GM20000 (cell line): ENCODE measurements around the gene GLI3.

Source experiments
- DNase-seq: peaks from one replicate; pipeline ENCODE4 v3.0.0; 2012; ENCODE audit warnings: low spot score
- TF ChIP-seq, protein P1 (sequence below): IDR thresholded peaks from 2 replicates; pipeline ENCODE4 v1.5.1; 2012; ENCODE audit warnings: mild to moderate bottlenecking, control low read depth; ENCODE audit errors: extremely low read depth, missing control alignments

GLI3 gene

DNA sequence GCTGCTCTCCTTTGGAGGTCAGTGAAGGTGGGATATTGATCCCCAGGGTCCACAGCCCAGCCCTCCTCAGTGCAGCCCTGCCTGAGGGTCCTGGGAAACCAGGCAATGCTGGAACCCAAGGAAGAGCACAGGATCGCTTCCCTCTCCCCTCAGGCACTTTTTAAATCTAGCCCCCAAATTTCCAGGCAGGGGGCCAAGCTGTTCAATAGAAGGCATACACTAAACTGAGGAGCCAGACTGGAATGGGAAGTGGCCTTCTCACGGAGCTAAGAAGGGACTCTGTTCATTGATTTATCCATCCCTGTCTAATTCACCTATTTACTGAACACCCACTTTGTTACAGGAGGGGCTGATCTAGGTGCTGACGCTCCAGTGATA, 60.3 kb downstream of the GLI3 start:
- DNase-seq, result no peak
- TF ChIP-seq, protein P1, sequence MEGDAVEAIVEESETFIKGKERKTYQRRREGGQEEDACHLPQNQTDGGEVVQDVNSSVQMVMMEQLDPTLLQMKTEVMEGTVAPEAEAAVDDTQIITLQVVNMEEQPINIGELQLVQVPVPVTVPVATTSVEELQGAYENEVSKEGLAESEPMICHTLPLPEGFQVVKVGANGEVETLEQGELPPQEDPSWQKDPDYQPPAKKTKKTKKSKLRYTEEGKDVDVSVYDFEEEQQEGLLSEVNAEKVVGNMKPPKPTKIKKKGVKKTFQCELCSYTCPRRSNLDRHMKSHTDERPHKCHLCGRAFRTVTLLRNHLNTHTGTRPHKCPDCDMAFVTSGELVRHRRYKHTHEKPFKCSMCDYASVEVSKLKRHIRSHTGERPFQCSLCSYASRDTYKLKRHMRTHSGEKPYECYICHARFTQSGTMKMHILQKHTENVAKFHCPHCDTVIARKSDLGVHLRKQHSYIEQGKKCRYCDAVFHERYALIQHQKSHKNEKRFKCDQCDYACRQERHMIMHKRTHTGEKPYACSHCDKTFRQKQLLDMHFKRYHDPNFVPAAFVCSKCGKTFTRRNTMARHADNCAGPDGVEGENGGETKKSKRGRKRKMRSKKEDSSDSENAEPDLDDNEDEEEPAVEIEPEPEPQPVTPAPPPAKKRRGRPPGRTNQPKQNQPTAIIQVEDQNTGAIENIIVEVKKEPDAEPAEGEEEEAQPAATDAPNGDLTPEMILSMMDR, result no peak

DNA sequence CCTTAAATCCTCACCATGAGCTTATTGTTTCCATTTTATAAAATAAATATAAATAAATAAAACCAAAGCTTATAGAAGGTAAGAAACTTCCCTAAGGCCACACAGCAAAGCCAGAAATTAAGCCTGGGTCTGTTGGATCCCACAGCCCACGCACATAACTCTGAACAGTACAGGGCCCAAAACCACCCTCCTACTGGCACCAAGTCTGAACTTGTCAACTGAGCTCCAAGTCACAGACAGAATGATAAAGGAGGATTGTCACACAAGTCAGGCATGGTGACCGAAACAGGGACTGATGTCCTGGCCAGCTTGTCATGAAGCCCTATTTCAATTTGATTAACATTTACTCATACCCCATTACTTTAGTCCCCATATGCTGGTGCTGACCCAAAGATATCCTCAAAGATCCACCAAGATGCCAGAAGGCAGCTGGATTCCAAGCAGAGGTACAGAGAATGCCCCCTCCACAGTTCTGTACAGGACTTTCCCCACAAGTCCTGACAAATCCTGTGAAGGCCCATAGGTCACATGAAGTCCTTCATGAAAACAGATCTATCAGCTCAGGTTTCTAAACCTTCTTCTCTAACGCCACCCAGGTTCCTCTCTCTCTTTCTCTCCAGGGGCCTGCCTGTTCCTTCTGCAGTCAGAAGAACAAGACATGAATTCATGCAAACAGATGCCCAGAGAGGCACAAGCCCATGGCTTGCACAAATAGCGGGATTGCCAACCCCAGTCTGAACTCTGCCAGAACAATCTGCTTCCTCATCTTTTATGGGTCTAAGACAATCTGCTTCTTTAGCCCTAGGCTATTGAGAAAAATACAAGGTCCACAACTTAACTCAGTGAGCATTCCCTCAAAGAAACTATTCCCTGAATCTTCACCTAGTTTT, 60.9 kb downstream of the GLI3 start:
- TF ChIP-seq, protein P1, result no peak
- DNase-seq, result no peak

DNA sequence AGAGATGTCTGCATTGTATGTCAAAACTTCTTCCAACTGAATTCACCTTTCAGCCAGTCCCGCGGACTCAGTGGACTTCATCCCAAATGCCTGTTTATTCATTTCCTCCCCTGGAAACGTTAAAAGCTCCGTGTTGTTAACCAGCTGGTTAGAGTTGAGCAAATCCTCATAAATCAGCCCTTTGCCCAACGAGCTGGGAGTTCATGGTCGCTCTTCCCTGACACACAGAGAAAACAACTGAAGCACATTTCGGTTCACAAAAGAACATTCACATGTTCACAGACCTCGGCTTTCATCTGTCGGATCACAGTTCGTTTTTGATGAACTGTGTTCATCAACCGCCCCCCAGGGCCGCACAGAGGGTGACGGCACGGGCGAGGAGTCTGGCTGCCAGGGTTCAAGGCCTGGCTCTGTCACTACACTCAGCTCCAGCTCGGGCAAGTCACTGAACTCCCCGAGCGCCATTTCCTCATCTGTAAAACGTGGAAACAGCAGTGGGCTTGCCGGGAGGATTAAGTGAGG, 62.6 kb downstream of the GLI3 start:
- TF ChIP-seq, protein P1, result no peak
- DNase-seq, result no peak

DNA sequence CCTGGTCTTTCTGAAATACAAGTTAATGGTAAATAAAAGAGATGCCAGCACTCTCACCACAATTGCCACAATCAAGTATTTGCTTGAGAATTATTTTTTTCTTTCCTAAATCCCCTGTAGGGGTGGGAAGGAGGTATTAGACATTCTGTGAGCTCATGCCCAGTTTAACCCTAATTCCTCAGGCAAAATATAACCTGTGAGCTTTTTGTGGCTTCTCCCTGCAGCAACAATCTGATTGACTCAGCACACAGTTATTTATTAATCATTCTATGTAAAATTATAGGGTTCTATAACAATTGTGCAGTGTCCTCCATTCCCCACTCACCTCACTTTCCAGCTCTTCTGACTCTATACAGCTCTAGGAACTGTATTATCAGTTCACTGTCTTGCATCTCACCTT, 66.3 kb downstream of the GLI3 start:
- DNase-seq, result no peak
- TF ChIP-seq, protein P1, result no peak

DNA sequence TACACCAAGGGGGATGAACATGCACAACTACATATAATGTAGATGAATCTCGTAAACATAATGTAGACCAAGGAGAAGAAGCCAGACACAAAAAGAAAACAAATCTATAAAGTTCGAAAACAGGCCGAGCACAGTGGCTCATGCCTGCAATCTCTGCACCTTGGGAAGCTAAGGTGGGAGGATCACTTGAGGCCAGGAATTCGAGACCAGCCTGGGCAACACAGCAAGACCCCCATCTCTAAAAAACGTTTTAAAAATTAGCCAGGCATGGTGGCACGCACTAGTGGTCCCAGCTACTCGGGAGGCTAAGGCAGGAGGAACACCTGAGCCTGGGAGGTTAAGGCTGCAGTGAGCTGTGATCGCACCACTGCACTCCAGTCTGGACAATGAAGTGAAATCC, 68.5 kb downstream of the GLI3 start:
- TF ChIP-seq, protein P1, result no peak
- no peak for DNase-seq

DNA sequence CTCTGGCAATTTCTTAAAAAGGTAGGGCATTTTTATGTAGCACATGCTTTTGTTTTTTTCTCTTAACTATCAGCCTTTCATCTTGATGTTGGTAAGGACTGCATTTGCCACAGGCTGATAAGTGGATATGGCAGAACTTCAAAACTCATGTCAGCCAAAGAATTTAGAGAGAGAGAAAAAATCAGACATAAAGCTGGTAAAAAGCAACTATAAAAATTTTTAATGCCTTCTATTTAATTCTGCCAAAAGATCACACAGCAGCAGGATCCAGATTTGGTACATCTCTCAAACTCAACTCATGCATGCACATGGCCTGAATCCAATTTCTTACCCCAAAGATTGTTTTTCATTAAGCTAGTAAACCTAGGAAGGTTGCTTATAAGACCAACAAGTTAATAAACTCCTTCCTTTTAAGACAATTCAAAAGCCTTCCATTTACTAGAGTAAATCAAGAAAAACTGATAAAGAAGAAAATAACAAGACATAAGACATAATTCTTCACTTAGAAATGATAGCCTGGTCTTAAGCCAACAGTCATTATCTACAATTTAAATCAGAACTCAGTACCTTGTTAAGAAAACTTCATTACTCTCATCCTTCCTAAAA, 69.3 kb downstream of the GLI3 start:
- no peak for DNase-seq
- TF ChIP-seq, protein P1, result no peak

DNA sequence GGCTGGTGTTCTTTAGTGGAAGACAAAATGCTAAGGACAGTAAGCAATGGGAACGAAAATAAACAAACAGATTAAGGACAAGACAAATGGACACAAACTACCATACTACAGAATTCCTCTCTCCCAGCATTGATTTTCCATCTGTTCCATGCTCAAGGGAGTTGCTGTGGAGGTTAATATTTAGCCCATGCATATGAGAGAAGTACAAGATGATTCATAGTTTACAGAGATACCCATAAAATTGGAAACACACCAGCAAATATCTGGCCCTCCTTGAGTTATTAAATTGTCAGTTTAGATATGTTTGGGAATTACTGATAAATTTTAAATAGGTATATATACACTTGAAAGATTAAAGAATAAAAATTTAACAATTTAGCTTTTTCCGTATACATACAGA, 69.8 kb downstream of the GLI3 start:
- no peak for DNase-seq
- TF ChIP-seq, protein P1, result no peak
